G401 (cell line): ENCODE measurements around the gene HERPUD1. TPM values are rescaled to one million over a fixed set of nuclear protein-coding genes. Genes with fewer than 3 reads are reported as not detected.

Experiments used
- DNase-seq: peaks from one replicate; pipeline ENCODE4 v3.0.0-alpha.2; 2015; ENCODE audit warnings: low spot score
- in situ Hi-C: cut with HindIII; loops from 2 replicates; pipeline ENCODE4 v1.10.0; 2016; ENCODE audit warnings: low sequenced_read_pairs, mixed read lengths
- total RNA-seq: library from RNA; depleted of rRNA; stranded (reverse); fragments of >200 nt; shearing (Covaris generic); gene quantifications from 2 replicates; pipeline ENCODE4 v1.2.3, GENCODE V29; 2014

HERPUD1 gene
- total RNA-seq, 1 experiment from 2014 or later = 75.8 TPM

GRCh38 chr16:56948234-56948633 is 16.3 kb downstream of the HERPUD1 start:
- DNase-seq = no peak
- in situ Hi-C loops = no loop called here

GRCh38 chr16:56950051-56950450 is 18.1 kb downstream of the HERPUD1 start:
- in situ Hi-C loops = loop anchor here (25.0 kb wide), 2 partner anchors 88 to 112 kb away; partner anchors contain the start of gene SLC12A3
- no peak for DNase-seq

- no peak for DNase-seq
- in situ Hi-C loops = loop anchor here (25.0 kb wide), 2 partner anchors 88 to 112 kb away; partner anchors contain the start of gene SLC12A3
Observed at GRCh38 chr16:56950455-56950854, 18.5 kb downstream of the HERPUD1 start.

GRCh38 chr16:56950881-56951771 is 19.2 kb downstream of the HERPUD1 start:
- DNase-seq = no peak
- in situ Hi-C loops = loop anchor here (25.0 kb wide), 2 partner anchors 89 to 111 kb away; partner anchors contain the start of gene SLC12A3

GRCh38 chr16:56953006-56953405 is 21.1 kb downstream of the HERPUD1 start:
- in situ Hi-C loops = loop anchor here (25.0 kb wide), 2 partner anchors 91 to 109 kb away; partner anchors contain the start of gene SLC12A3
- no peak for DNase-seq

- in situ Hi-C loops = loop anchor here (25.0 kb wide), 2 partner anchors 94 to 106 kb away; partner anchors contain the start of gene SLC12A3
- DNase-seq = no peak
Observed at GRCh38 chr16:56956076-56956475, 24.1 kb downstream of the HERPUD1 start.

- in situ Hi-C loops = loop anchor here (25.0 kb wide), 2 partner anchors 94 to 106 kb away; partner anchors contain the start of gene SLC12A3
Observed at GRCh38 chr16:56956756-56957155, 24.8 kb downstream of the HERPUD1 start.

GRCh38 chr16:56960681-56961281 is 28.8 kb downstream of the HERPUD1 start:
- in situ Hi-C loops = loop anchor here (25.0 kb wide), 2 partner anchors 98 to 102 kb away; partner anchors contain the start of gene SLC12A3
- DNase-seq = no peak

More at GRCh38 chr16:56956756-56957155, 24.8 kb downstream of the HERPUD1 start:
- no peak for DNase-seq

- DNase-seq = no peak
- in situ Hi-C loops = loop anchor here (25.0 kb wide), 2 partner anchors 99 to 101 kb away; partner anchors contain the start of gene SLC12A3
Observed at GRCh38 chr16:56961386-56961785, 29.4 kb downstream of the HERPUD1 start.

GRCh38 chr16:56961851-56962281 is 29.9 kb downstream of the HERPUD1 start, which contains the start of gene CETP:
Gene CETP, plus strand, starts transcription at chr16:56961950. Its CDS starts 30 bp downstream, at chr16:56961980.
- in situ Hi-C loops = loop anchor here (25.0 kb wide), 2 partner anchors 100 kb away; partner anchors contain the start of gene SLC12A3
- DNase-seq = no peak

GRCh38 chr16:56964243-56965148 is 32.6 kb downstream of the HERPUD1 start:
- in situ Hi-C loops = loop anchor here (25.0 kb wide), 2 partner anchors 98 to 102 kb away; partner anchors contain the start of gene SLC12A3
- DNase-seq = peak; percentile 26

GRCh38 chr16:56965149-56966092 is 33.5 kb downstream of the HERPUD1 start:
- in situ Hi-C loops = loop anchor here (25.0 kb wide), 2 partner anchors 97 to 103 kb away; partner anchors contain the start of gene SLC12A3
- DNase-seq = no peak

- DNase-seq = no peak
- in situ Hi-C loops = loop anchor here (25.0 kb wide), 2 partner anchors 96 to 104 kb away; partner anchors contain the start of gene SLC12A3
Observed at GRCh38 chr16:56966093-56966475, 34.1 kb downstream of the HERPUD1 start.

GRCh38 chr16:56967733-56968132 is 35.8 kb downstream of the HERPUD1 start:
- in situ Hi-C loops = loop anchor here (25.0 kb wide), 2 partner anchors 95 to 105 kb away; partner anchors contain the start of gene SLC12A3
- no peak for DNase-seq

- no peak for DNase-seq
- in situ Hi-C loops = loop anchor here (25.0 kb wide), 2 partner anchors 93 to 107 kb away; partner anchors contain the start of gene SLC12A3
Observed at GRCh38 chr16:56969769-56970168, 37.8 kb downstream of the HERPUD1 start.

- in situ Hi-C loops = loop anchor here (25.0 kb wide), 2 partner anchors 91 to 109 kb away; partner anchors contain the start of gene SLC12A3
- DNase-seq = no peak
Observed at GRCh38 chr16:56970934-56971767, 39.2 kb downstream of the HERPUD1 start.
